Gastrocnemius medialis (tissue), 4 donors: ENCODE data around the gene ARL15. TPM values are rescaled to one million over a fixed set of nuclear protein-coding genes. Genes with fewer than 3 reads are reported as not detected.

Source experiments
- ATAC-seq, 2 donors: fragments of 150-250 bp; one replicate each; pipeline ENCODE4 v1.9.1; 2016
- DNase-seq, 2 donors: peaks; one replicate each; pipeline ENCODE4 v3.0.0-alpha.2; 2019
- H3K27ac ChIP-seq, 4 donors: fragments of 200-600 bp; sonication (generic); 1 replicate in 1 of 4; 2 replicates in 3 of 4; pipeline ENCODE4 v1.5.1; 2016 to 2018; ENCODE audit warnings: mild to moderate bottlenecking in 2 of 4, moderate library complexity in 1 of 4
- H3K27me3 ChIP-seq, 3 donors: fragments of 200-600 bp; sonication (generic) in 2 of 3; 1 replicate in 1 of 3; 2 replicates in 2 of 3; pipeline versions ENCODE4 v1.5.1 to v1.6.0; 2016 to 2019; ENCODE audit warnings: mild to moderate bottlenecking in 1 of 3, moderate library complexity in 1 of 3
- H3K36me3 ChIP-seq, 2 donors: fragments of 200-600 bp; sonication (generic) in 1 of 2; one replicate each; pipeline ENCODE4 v1.5.1; 2017 to 2018
- H3K4me1 ChIP-seq, 2 donors: fragments of 200-600 bp; sonication (generic) in 1 of 2; one replicate each; pipeline ENCODE4 v1.5.1; 2016 to 2017; ENCODE audit warnings: mild to moderate bottlenecking in 2 of 2
- H3K4me3 ChIP-seq, 4 donors: fragments of 200-600 bp; sonication (generic) in 3 of 4; 1 replicate in 1 of 4; 2 replicates in 3 of 4; pipeline ENCODE4 v1.5.1; 2016 to 2019; ENCODE audit warnings: mild to moderate bottlenecking in 2 of 4
- H3K9me3 ChIP-seq, 3 donors: fragments of 200-600 bp; sonication (generic) in 2 of 3; 1 replicate in 1 of 3; 2 replicates in 2 of 3; pipeline ENCODE4 v1.5.1; 2016 to 2019
- CTCF ChIP-seq, 5 experiments: fragments of 450-650 bp in 3 of 5; fragments of 200-600 bp in 2 of 5; sonication (generic) in 2 of 5; IDR thresholded peaks in 4 of 5; conservative IDR thresholded peaks in 1 of 5; 1 replicate in 4 of 5; 2 replicates in 1 of 5; pipeline ENCODE4 v1.5.1; 2016 to 2019; ENCODE audit warnings: antibody characterized with exemption in 5 of 5, mild to moderate bottlenecking in 3 of 5, moderate library complexity in 3 of 5
- POLR2A ChIP-seq, 2 donors: fragments of 450-650 bp; IDR thresholded peaks; one replicate each; pipeline ENCODE4 v1.6.1; 2017; ENCODE audit warnings: antibody characterized with exemption in 2 of 2, mild to moderate bottlenecking in 2 of 2, moderate library complexity in 2 of 2
- in situ Hi-C, 4 donors: fragments of 200-750 bp; cut with MboI; loops; one replicate each; pipeline versions ENCODE4 v1.15.0 to v1.8.0; 2017; ENCODE audit warnings: low sequenced_read_pairs in 4 of 4
- intact Hi-C: fragments of 100-400 bp; cut with DNase I; formaldehyde crosslinking; loops from one replicate; pipeline ENCODE4 v1.15.1; 2023; ENCODE audit warnings: low total_unique reads
- total RNA-seq, 4 donors: library from RNA; depleted of rRNA; stranded (reverse); fragments of >200 nt; gene quantifications; one replicate each; pipeline versions ENCODE4 v1.1.0 to v1.2.3, GENCODE V29; 2016

ARL15 gene
- total RNA-seq, 4 donors from 2014 or later, result 1.7 to 5.5 (median 3.2) TPM

- intact Hi-C loops, result no loop called here
- Histone ChIP-seq H3K27ac (no peak overlapping the region), H3K9me3 (no peaks in the 10 kb centered on the region), H3K36me3 (no peaks in the 10 kb centered on the region), H3K4me1 (no peaks in the 10 kb centered on the region), H3K27me3 (no peaks in the 10 kb centered on the region), H3K4me3 (no peak overlapping the region)
- ATAC-seq (no peak), DNase-seq (no peak)
- in situ Hi-C loops, result loop anchor here in 1 of 4 donors (25.0 kb wide), 1 partner anchor 592 kb away; no protein-coding TSS in a partner anchor
- TF ChIP-seq POLR2A (IDR thresholded peaks at IDR 0.05) (no peak), CTCF (IDR thresholded peaks at IDR 0.05 in 4 of 5, conservative IDR thresholded peaks at IDR 0.05 in 1 of 5) (no peak)
Observed at GRCh38 chr5:54270326-54270725, 40.0 kb downstream of the ARL15 start.

GRCh38 chr5:54264574-54264973, 45.8 kb downstream of the ARL15 start:
- intact Hi-C loops, result no loop called here
- DNase-seq, result no peak

GRCh38 chr5:54263447-54263846, 46.9 kb downstream of the ARL15 start:
- in situ Hi-C loops, result loop anchor here in 1 of 4 donors (25.0 kb wide), 1 partner anchor 599 kb away; no protein-coding TSS in a partner anchor
- no peaks in the 10 kb centered on the region for H3K9me3 ChIP-seq
- TF ChIP-seq POLR2A (IDR thresholded peaks at IDR 0.05) (no peak), CTCF (IDR thresholded peaks at IDR 0.05 in 4 of 5, conservative IDR thresholded peaks at IDR 0.05 in 1 of 5) (no peak)
- H3K27ac ChIP-seq, result no peak overlapping the region
- DNase-seq, result no peak
- no peak overlapping the region for H3K4me3 ChIP-seq
- no peak for ATAC-seq
- intact Hi-C loops, result no loop called here
- no peaks in the 10 kb centered on the region for H3K4me1 ChIP-seq
- H3K27me3 ChIP-seq, result no peaks in the 10 kb centered on the region
- H3K36me3 ChIP-seq, result no peaks in the 10 kb centered on the region

More at GRCh38 chr5:54264574-54264973, 45.8 kb downstream of the ARL15 start:
- no peak overlapping the region for H3K4me3 ChIP-seq
- H3K4me1 ChIP-seq, result no peaks in the 10 kb centered on the region
- no peak overlapping the region for H3K27ac ChIP-seq
- H3K9me3 ChIP-seq, result no peaks in the 10 kb centered on the region
- no peak for TF ChIP-seq POLR2A (IDR thresholded peaks at IDR 0.05)
- no peaks in the 10 kb centered on the region for H3K27me3 ChIP-seq
- in situ Hi-C loops, result loop anchor here in 1 of 4 donors (25.0 kb wide), 1 partner anchor 598 kb away; no protein-coding TSS in a partner anchor
- H3K36me3 ChIP-seq, result no peaks in the 10 kb centered on the region
- no peak for ATAC-seq

- H3K4me3 ChIP-seq, result no peak overlapping the region
- ATAC-seq (no peak), DNase-seq (no peak)
- intact Hi-C loops, result no loop called here
- no peaks in the 10 kb centered on the region for H3K4me1 ChIP-seq
- no peaks in the 10 kb centered on the region for H3K27me3 ChIP-seq
- no peaks in the 10 kb centered on the region for H3K36me3 ChIP-seq
- TF ChIP-seq POLR2A (IDR thresholded peaks at IDR 0.05), result no peak
- no peak for TF ChIP-seq CTCF (IDR thresholded peaks at IDR 0.05 in 4 of 5, conservative IDR thresholded peaks at IDR 0.05 in 1 of 5)
- H3K9me3 ChIP-seq, result no peaks in the 10 kb centered on the region
- in situ Hi-C loops, result loop anchor here in 1 of 4 donors (25.0 kb wide), 1 partner anchor 601 kb away; no protein-coding TSS in a partner anchor
- H3K27ac ChIP-seq, result no peak overlapping the region
Observed at GRCh38 chr5:54261596-54261995, 48.8 kb downstream of the ARL15 start.

- Histone ChIP-seq H3K4me1 (peaks cover 0 to 2% of the 10 kb centered on the region in 2 donors), H3K27ac (no peak overlapping the region), H3K27me3 (no peaks in the 10 kb centered on the region), H3K36me3 (no peaks in the 10 kb centered on the region), H3K9me3 (no peaks in the 10 kb centered on the region), H3K4me3 (no peak overlapping the region)
- TF ChIP-seq CTCF (IDR thresholded peaks at IDR 0.05 in 4 of 5, conservative IDR thresholded peaks at IDR 0.05 in 1 of 5), result no peak
- no peak for TF ChIP-seq POLR2A (IDR thresholded peaks at IDR 0.05)
- in situ Hi-C loops (loop anchor here in 3 of 4 donors (10.0 to 25.0 kb wide), 3 partner anchors 155 to 602 kb away; no protein-coding TSS in a partner anchor), intact Hi-C loops (no loop called here)
- ATAC-seq (no peak), DNase-seq (no peak)
Observed at GRCh38 chr5:54259981-54260380, 50.4 kb downstream of the ARL15 start.
